ENCODE measurements around the gene PCYT2.
A peak's percentile ranks its signal among the peaks of the same experiment; 100 is the strongest.
"Not testable (repeated sequence)": the region's sequence is repeated elsewhere in the genome, so short reads cannot be mapped to it uniquely, and the experiment has no call there.

The PCYT2 gene

GRCh38 chr17:81921996-81922565 lies 10.9 kb upstream of the PCYT2 start:
- Histone ChIP-seq H3K36me3 (peaks cover 24% of the 10 kb centered on the region), H3K27me3 (no peaks in the 10 kb centered on the region), H3K4me3 (peak overlapping the region; percentile 39; the same call in 1 of the 2 replicates), H4K20me1 (peaks cover 39% of the 10 kb centered on the region), H3K4me1 (peaks cover 86% of the 10 kb centered on the region), H3K9me3 (no peaks in the 10 kb centered on the region), H3K4me2 (peak overlapping the region; percentile 100), H3K9ac (peak overlapping the region; percentile 63), H3K27ac (peak overlapping the region; percentile 90)
- TF ChIP-seq Cebpa-rat (IDR thresholded peaks at IDR 0.05), result no peak

- peak overlapping the region; percentile 90; the same call in 1 of the 2 replicates for H3K27ac ChIP-seq
- no peaks in the 10 kb centered on the region for H3K27me3 ChIP-seq
- peak overlapping the region; percentile 100 for H3K4me2 ChIP-seq
- H3K9me3 ChIP-seq, result no peaks in the 10 kb centered on the region
- no peak for TF ChIP-seq Cebpa-rat (IDR thresholded peaks at IDR 0.05)
- H4K20me1 ChIP-seq, result peaks cover 42% of the 10 kb centered on the region
- peaks cover 92% of the 10 kb centered on the region for H3K4me1 ChIP-seq
- H3K9ac ChIP-seq, result peak overlapping the region; percentile 76
- peaks cover 24% of the 10 kb centered on the region for H3K36me3 ChIP-seq
- H3K4me3 ChIP-seq, result no peak overlapping the region
Measured at GRCh38 chr17:81921537-81921862, 10.3 kb upstream of the PCYT2 start.

- TF ChIP-seq Cebpa-rat (IDR thresholded peaks at IDR 0.05), result no peak
- H4K20me1 ChIP-seq, result peaks cover 42% of the 10 kb centered on the region
- peak overlapping the region; percentile 19; the same call in 1 of the 2 replicates for H3K4me3 ChIP-seq
- peak overlapping the region; percentile 90 for H3K27ac ChIP-seq
- peaks cover 30% of the 10 kb centered on the region for H3K36me3 ChIP-seq
- H3K4me2 ChIP-seq, result peak overlapping the region; percentile 100
- H3K27me3 ChIP-seq, result no peaks in the 10 kb centered on the region
- peaks cover 91% of the 10 kb centered on the region for H3K4me1 ChIP-seq
- no peaks in the 10 kb centered on the region for H3K9me3 ChIP-seq
- peak overlapping the region; percentile 76 for H3K9ac ChIP-seq
Measured at GRCh38 chr17:81920612-81921536, 9.7 kb upstream of the PCYT2 start.

- no peak for TF ChIP-seq Cebpa-rat (IDR thresholded peaks at IDR 0.05)
- H3K4me1 ChIP-seq, result peaks cover 76% of the 10 kb centered on the region
Measured at GRCh38 chr17:81918832-81919545, 7.8 kb upstream of the PCYT2 start.

GRCh38 chr17:81918333-81918669 lies 7.1 kb upstream of the PCYT2 start:
- not testable (repeated sequence) for H3K9me3 ChIP-seq, H3K27me3 ChIP-seq
- Histone ChIP-seq H3K4me1 (peaks cover 69% of the 10 kb centered on the region), H3K4me2 (peak overlapping the region; percentile 100), H3K36me3 (peaks cover 56% of the 10 kb centered on the region), H4K20me1 (peaks cover 46% of the 10 kb centered on the region), H3K27ac (peak overlapping the region; percentile 90), H3K4me3 (peak overlapping the region; percentile 99), H3K9ac (peak overlapping the region; percentile 76)

More at GRCh38 chr17:81918832-81919545, 7.8 kb upstream of the PCYT2 start:
- Histone ChIP-seq H3K4me2 (peak overlapping the region; percentile 100), H3K4me3 (peak overlapping the region; percentile 99), H3K9me3 (no peaks in the 10 kb centered on the region), H3K36me3 (peaks cover 49% of the 10 kb centered on the region), H3K9ac (peak overlapping the region; percentile 76), H4K20me1 (peaks cover 45% of the 10 kb centered on the region), H3K27me3 (no peaks in the 10 kb centered on the region), H3K27ac (peak overlapping the region; percentile 90)

- peak within 1 kb of the TSS; percentile 100 for H3K4me2 ChIP-seq
- peak within 1 kb of the TSS; percentile 99 for H3K4me3 ChIP-seq
- TF ChIP-seq Cebpa-rat (IDR thresholded peaks at IDR 0.05), result no peak
- peak within 1 kb of the TSS; percentile 96 for H3K9ac ChIP-seq
- H4K20me1 ChIP-seq, result peaks cover 51% of the 10 kb centered on the region
- peak within 1 kb of the TSS; percentile 93 for H3K27ac ChIP-seq
- H3K27me3 ChIP-seq, result no peaks in the 10 kb centered on the region
- peaks cover 64% of the 10 kb centered on the region for H3K4me1 ChIP-seq
- no peaks in the 10 kb centered on the region for H3K9me3 ChIP-seq
- H3K36me3 ChIP-seq, result peaks cover 58% of the 10 kb centered on the region
Measured at GRCh38 chr17:81917565-81918332, 6.5 kb upstream of the PCYT2 start, which contains the start of gene SIRT7. Gene SIRT7 (minus strand): TSS chr17:81918176. CDS start chr17:81918131, 45 bp downstream.

- peaks cover 64% of the 10 kb centered on the region for H4K20me1 ChIP-seq
- peak overlapping the region; percentile 93; the same call in 1 of the 2 replicates for H3K27ac ChIP-seq
- H3K4me2 ChIP-seq, result peak overlapping the region; percentile 97
- H3K36me3 ChIP-seq, result peaks cover 58% of the 10 kb centered on the region
- H3K9ac ChIP-seq, result peak overlapping the region; percentile 96
- peaks cover 56% of the 10 kb centered on the region for H3K4me1 ChIP-seq
- TF ChIP-seq Cebpa-rat (IDR thresholded peaks at IDR 0.05), result no peak
- no peaks in the 10 kb centered on the region for H3K27me3 ChIP-seq
- H3K4me3 ChIP-seq, result peak overlapping the region; percentile 99
- H3K9me3 ChIP-seq, result no peaks in the 10 kb centered on the region
Measured at GRCh38 chr17:81916234-81917001, 5.2 kb upstream of the PCYT2 start.

GRCh38 chr17:81915331-81915730 lies 4.1 kb upstream of the PCYT2 start:
- Histone ChIP-seq H3K27ac (0 out of 2 replicates have a peak overlapping the region, but pooled peaks have one; percentile 4), H3K4me1 (peaks cover 49% of the 10 kb centered on the region), H3K4me2 (no peak overlapping the region)

More at GRCh38 chr17:81915331-81915730, 4.1 kb upstream of the PCYT2 start:
- no peak for TF ChIP-seq Cebpa-rat (IDR thresholded peaks at IDR 0.05)
- H3K36me3 ChIP-seq, result peaks cover 48% of the 10 kb centered on the region
- H3K9me3 ChIP-seq, result no peaks in the 10 kb centered on the region
- H4K20me1 ChIP-seq, result peaks cover 71% of the 10 kb centered on the region
- H3K27me3 ChIP-seq, result no peaks in the 10 kb centered on the region
- no peak overlapping the region for H3K9ac ChIP-seq
- no peak overlapping the region for H3K4me3 ChIP-seq
